Anterior cingulate cortex (tissue), 58 donors: Measurements from ENCODE around the gene LBHD1.
A peak's percentile ranks its signal among the peaks of the same experiment; 100 is the strongest.
"Not testable (repeated sequence)": the region's sequence is repeated elsewhere in the genome, so short reads cannot be mapped to it uniquely, and the experiment has no call there.

ENCODE experiments used
- DNase-seq, 58 donors: peaks; one replicate each; lab custom pipeline; 2025; lab: John Stamatoyannopoulos, UW

LBHD1 gene

GRCh38 chr11:62622476-62623089, 49.5 kb downstream of the LBHD1 start:
- DNase-seq, result no peak

DNA sequence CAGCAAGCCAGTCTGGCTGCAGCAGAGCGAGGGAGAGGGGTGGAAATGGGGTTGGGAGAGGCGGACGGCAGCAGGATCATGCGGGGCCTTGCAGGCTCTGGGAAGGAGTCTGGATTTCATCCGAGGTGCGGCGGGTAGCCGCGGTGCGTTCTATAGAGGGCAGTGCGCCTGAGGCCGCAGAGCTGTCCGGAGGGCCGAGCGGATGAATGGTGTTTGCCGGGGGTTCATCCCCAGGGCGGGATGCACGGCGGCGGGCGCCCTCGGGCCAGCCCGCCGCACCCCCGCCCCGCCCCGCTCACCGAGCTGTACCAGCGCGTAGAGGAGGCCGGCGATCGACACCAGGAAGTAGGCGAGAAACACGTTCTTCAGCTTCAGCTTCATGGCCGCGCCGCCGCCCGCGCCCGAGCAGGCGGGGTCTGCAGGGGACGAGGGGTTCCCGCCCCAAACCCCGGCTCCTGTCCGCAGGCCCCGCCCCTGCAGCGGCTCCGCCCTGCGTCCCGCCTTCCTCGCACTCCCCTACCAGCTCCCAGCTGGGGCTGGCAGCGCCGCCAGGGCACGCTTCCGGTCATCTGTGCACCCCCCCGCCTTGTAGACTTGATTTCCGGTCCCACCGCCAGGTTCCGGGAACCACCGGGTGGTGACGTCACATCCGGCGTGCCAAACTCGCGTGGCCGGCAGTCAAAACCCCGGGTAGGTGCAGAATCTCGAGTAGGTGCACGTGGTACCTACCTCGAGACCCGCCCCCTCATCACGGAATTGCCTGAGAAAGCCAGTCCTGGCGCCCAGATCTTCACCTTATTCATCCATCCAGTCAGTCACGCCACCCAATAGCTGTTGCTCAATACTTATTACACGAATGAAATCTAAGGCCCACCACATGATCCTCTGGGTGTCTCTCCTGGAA, 50.2 kb downstream of the LBHD1 start, which contains the start of gene B3GAT3:
TSS of gene B3GAT3 (minus strand) at position 420 of the 904 bp plus-strand sequence. CDS start at position 381, 39 bp downstream.
- DNase-seq, result peak; percentile 82 to 99 (median 97)

GRCh38 chr11:62621027-62621566, 51.0 kb downstream of the LBHD1 start:
- no peak for DNase-seq

- not testable (repeated sequence) for DNase-seq
Observed at GRCh38 chr11:62616957-62617356, 55.1 kb downstream of the LBHD1 start.

- DNase-seq, result no peak
Observed at GRCh38 chr11:62615521-62615920, 56.5 kb downstream of the LBHD1 start.

DNA sequence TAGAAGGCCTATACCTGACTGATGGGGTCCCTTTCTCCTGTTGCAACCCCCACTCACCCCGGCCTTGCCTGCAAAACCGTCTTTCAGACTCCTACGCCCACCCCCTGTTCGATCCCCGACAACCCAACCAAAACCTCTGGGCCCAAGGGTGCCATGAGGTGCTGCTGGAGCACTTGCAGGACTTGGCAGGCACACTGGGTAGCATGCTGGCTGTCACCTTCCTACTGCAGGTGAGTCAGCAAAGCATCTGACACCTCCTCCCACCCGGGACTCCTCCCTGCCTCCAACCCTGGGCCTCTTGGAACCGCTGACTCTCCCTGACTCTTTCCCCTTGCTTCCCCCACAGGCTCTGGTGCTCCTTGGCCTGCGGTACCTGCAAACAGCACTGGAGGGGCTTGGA, 57.8 kb downstream of the LBHD1 start:
- peak in 6 of 58 donors; percentile 10 to 49 (median 12) for DNase-seq

DNA sequence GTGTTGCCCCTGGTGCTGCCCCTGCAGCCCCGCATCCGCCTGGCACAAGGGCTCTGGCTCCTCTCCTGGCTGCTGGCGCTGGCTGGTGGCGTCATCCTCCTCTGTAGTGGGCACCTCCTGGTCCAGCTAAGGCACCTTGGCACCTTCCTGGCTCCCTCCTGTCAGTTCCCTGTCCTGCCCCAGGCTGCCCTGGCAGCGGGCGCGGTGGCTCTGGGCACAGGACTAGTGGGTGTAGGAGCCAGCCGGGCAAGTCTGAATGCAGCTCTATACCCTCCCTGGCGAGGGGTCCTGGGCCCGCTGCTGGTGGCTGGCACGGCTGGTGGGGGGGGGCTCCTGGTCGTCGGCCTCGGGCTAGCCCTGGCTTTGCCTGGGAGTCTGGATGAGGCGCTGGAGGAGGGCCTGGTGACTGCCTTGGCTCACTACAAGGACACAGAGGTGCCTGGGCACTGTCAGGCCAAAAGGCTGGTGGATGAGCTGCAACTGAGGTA, 58.7 kb downstream of the LBHD1 start:
- DNase-seq, result peak in 25 of 58 donors; percentile 35 to 85 (median 72)
